ENCODE data around the gene ADORA3. TPM values are rescaled to one million over a fixed set of nuclear protein-coding genes. Genes with fewer than 3 reads are reported as not detected.

ADORA3 gene
- total and polyA plus RNA-seq, 7 donors: 0.45 to 2.1 (median 1.2) TPM

- intact Hi-C loops (cut with DNase I): no loop called here
- ATAC-seq (no peak), DNase-seq (no peak)
- 52 to 60% (median 58%) methylated on average over 2 of the region's 2 CpGs for WGBS, 3 donors
- H3K4me1 ChIP-seq: peaks cover under 1% of the 10 kb centered on the region
- peaks cover 6 to 53% of the 10 kb centered on the region in 2 donors for H3K36me3 ChIP-seq (ENCODE audit: insufficient read depth in 1 of 2, low read depth in 1 of 2)
- H3K27me3 ChIP-seq (ENCODE audit: insufficient read depth in 3 of 3, low read length in 2 of 3): no peaks in the 10 kb centered on the region
- H3K9me3 ChIP-seq: no peaks in the 10 kb centered on the region
- no peak for TF ChIP-seq CTCF (IDR thresholded peaks at IDR 0.05)
- no peak overlapping the region for H3K27ac ChIP-seq
- H3K4me3 ChIP-seq: no peak overlapping the region
These were observed 26.6 kb downstream of the ADORA3 start for GRCh38 chr1:111476761-111477309.

GRCh38 chr1:111476214-111476613, 27.2 kb downstream of the ADORA3 start:
- intact Hi-C loops (cut with DNase I): no loop called here
- Histone ChIP-seq H3K9me3 (no peaks in the 10 kb centered on the region), H3K4me1 (no peaks in the 10 kb centered on the region), H3K27ac (no peak overlapping the region), H3K4me3 (no peak overlapping the region), H3K36me3 (ENCODE audit: insufficient read depth in 1 of 2, low read depth in 1 of 2) (peaks cover 6 to 59% of the 10 kb centered on the region in 2 donors), H3K27me3 (ENCODE audit: insufficient read depth in 3 of 3, low read length in 2 of 3) (no peaks in the 10 kb centered on the region)
- ATAC-seq (no peak), DNase-seq (no peak)
- TF ChIP-seq CTCF (IDR thresholded peaks at IDR 0.05): no peak

GRCh38 chr1:111475701-111476100, 27.7 kb downstream of the ADORA3 start:
- H3K27me3 ChIP-seq (ENCODE audit: insufficient read depth in 3 of 3, low read length in 2 of 3): no peaks in the 10 kb centered on the region
- DNase-seq (no peak), ATAC-seq (no peak)
- H3K9me3 ChIP-seq: no peaks in the 10 kb centered on the region
- H3K27ac ChIP-seq: no peak overlapping the region
- H3K4me3 ChIP-seq: no peak overlapping the region
- 57 to 73% (median 67%) methylated on average over 5 of the region's 5 CpGs for WGBS, 3 donors
- H3K36me3 ChIP-seq (ENCODE audit: insufficient read depth in 1 of 2, low read depth in 1 of 2): peaks cover 6 to 64% of the 10 kb centered on the region in 2 donors
- no peak for TF ChIP-seq CTCF (IDR thresholded peaks at IDR 0.05)
- no peaks in the 10 kb centered on the region for H3K4me1 ChIP-seq
- intact Hi-C loops (cut with DNase I): no loop called here

- Histone ChIP-seq H3K4me1 (no peaks in the 10 kb centered on the region), H3K9me3 (no peaks in the 10 kb centered on the region), H3K27me3 (ENCODE audit: insufficient read depth in 3 of 3, low read length in 2 of 3) (no peaks in the 10 kb centered on the region), H3K4me3 (peak overlapping the region; percentile 43), H3K27ac (peak overlapping the region; percentile 43), H3K36me3 (ENCODE audit: insufficient read depth in 1 of 2, low read depth in 1 of 2) (peaks cover 14 to 76% of the 10 kb centered on the region in 2 donors)
- no peak for DNase-seq
- 68 to 73% (median 71%) methylated on average over 4 of the region's 4 CpGs for whole genome bisulfite sequencing, 3 donors
- intact Hi-C loops (cut with DNase I): no loop called here
- no peak for TF ChIP-seq CTCF (IDR thresholded peaks at IDR 0.05)
- ATAC-seq: no peak
These were observed 28.9 kb downstream of the ADORA3 start for GRCh38 chr1:111474521-111474920.

- no peaks in the 10 kb centered on the region for H3K4me1 ChIP-seq
- no peak for TF ChIP-seq CTCF (IDR thresholded peaks at IDR 0.05)
- WGBS, 3 donors: 48 to 54% (median 54%) methylated on average over 5 of the region's 5 CpGs
- H3K9me3 ChIP-seq: no peaks in the 10 kb centered on the region
- peaks cover 16 to 80% of the 10 kb centered on the region in 2 donors for H3K36me3 ChIP-seq (ENCODE audit: insufficient read depth in 1 of 2, low read depth in 1 of 2)
- peak overlapping the region; percentile 43 for H3K27ac ChIP-seq
- ATAC-seq (no peak), DNase-seq (no peak)
- H3K4me3 ChIP-seq: peak overlapping the region; percentile 43
- no peaks in the 10 kb centered on the region for H3K27me3 ChIP-seq (ENCODE audit: insufficient read depth in 3 of 3, low read length in 2 of 3)
- intact Hi-C loops (cut with DNase I): no loop called here
These were observed 29.3 kb downstream of the ADORA3 start for GRCh38 chr1:111474106-111474505.
